Stimulated activated CD4-positive, alpha-beta T cell treated with anti-CD3 and anti-CD28 coated beads, Interleukin-4, amount 100 ng/mL, for 24 hours (primary cell): ENCODE results near the gene ZNF408.

Experiments
- DNase-seq: peaks from one replicate; pipeline ENCODE4 v3.0.0-alpha.2; 2020

Gene ZNF408

GRCh38 chr11:46729110-46730027 is 28.5 kb downstream of the ZNF408 start:
- DNase-seq, result no peak

GRCh38 chr11:46731545-46731944 is 30.7 kb downstream of the ZNF408 start:
- no peak for DNase-seq

GRCh38 chr11:46733234-46733633 is 32.4 kb downstream of the ZNF408 start:
- DNase-seq, result no peak

- no peak for DNase-seq
These were observed 35.3 kb downstream of the ZNF408 start for GRCh38 chr11:46736146-46736545.

GRCh38 chr11:46736615-46737014 is 35.8 kb downstream of the ZNF408 start:
- DNase-seq, result no peak

- no peak for DNase-seq
These were observed 36.9 kb downstream of the ZNF408 start for GRCh38 chr11:46737699-46738098.

- DNase-seq, result no peak
These were observed 38.1 kb downstream of the ZNF408 start for GRCh38 chr11:46738887-46739286.

GRCh38 chr11:46741600-46742484 is 41.0 kb downstream of the ZNF408 start:
- no peak for DNase-seq

- no peak for DNase-seq
These were observed 42.2 kb downstream of the ZNF408 start for GRCh38 chr11:46743043-46743442.

GRCh38 chr11:46743693-46744339 is 43.0 kb downstream of the ZNF408 start:
- DNase-seq, result no peak

GRCh38 chr11:46745328-46745727 is 44.5 kb downstream of the ZNF408 start:
- DNase-seq, result no peak

GRCh38 chr11:46745995-46746394 is 45.2 kb downstream of the ZNF408 start:
- no peak for DNase-seq

- DNase-seq, result no peak
These were observed 46.3 kb downstream of the ZNF408 start for GRCh38 chr11:46747150-46747549.
